Stimulated activated CD4-positive, alpha-beta T cell treated with anti-CD3 and anti-CD28 coated beads, Interleukin-4, amount 100 ng/mL, for 24 hours (primary cell): Measurements from ENCODE around the gene GLS2.
"Not testable (repeated sequence)": the region's sequence is repeated elsewhere in the genome, so short reads cannot be mapped to it uniquely, and the experiment has no call there.

Experiments used
- DNase-seq: peaks from one replicate; pipeline ENCODE4 v3.0.0-alpha.2; 2020

The GLS2 gene

DNA sequence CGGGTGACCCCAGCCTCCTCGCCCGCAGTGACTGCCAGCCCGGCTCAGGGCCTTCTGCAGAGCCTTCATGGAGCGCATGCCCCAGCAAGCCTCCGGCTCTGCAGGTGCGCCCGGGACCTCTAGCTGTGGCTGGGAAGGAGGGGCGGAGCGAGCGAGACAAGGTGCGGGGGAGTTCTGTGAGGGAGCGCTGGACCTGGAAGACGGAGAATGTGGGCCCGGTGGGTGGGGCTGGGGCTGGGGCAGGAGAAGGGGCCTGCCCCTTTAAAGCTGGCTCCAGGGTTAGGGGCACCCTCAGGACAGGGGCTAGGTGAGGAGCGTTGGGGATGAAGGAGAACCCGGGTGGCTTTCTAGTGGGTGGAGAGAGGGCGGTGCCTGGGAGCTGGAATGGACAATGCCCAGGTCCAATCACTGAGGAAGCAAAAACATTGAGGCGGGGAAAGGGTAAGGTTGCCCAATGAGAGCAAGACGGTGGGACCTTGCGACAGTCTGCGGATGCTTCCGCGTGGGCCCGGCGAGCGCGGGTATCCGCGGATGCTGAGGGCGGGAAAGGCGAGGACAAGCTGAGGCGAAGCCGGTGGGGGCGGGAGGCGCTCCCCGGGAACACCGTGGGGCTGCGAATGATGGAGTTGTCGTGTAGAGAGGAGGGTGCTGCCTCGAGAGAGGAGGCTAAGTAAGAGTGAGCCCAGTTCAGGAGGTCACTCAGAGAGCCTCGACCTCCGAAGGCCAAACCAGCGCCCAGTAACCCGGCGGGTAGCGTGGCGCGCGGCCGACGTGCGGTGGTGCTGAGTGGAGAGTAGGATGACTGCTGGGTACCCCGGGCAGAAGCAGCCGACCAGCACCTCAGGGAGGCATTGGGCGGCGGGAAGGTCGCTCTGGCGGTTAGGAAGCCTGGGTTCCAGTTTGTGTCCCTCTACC is at the start of gene GLS2:
TSS of gene GLS2 (minus strand) at position 121 of the 915 bp plus-strand sequence. CDS start at position 78, 43 bp downstream.
- peak; percentile 77 for DNase-seq

- DNase-seq, result no peak
Measured at GRCh38 chr12:56537546-56537945, 49.6 kb upstream of the GLS2 start.

DNA sequence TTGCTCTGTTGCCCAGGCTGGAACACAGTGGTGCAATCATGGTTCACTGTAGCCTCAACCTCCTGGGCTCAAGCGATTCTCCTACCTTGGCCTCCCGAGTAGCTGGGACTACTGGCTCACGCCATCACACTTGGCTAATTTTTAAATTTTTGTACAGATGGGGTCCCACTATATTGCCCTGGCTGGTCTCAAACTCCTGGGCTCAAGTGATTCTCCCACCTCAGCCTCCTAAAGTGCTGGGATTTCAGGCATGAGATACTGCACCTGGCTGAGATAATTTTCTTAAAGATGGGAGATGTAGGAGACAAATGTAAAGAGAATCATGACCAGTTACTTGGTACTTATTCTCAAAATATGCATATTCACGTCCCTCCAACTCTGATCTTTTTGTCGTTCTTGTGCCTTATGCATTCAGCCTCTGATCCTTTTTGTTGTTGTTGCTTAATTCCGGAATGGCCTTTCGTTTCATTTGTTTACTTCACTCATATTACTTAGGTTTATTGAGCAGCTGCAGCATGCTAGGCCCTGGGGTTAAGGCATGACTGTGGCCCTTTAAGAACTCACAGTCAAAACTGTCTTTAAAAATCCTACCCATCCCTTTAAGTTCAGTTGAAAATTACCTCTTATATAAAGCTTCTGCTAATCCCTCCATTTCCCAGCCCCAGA is 42.6 kb upstream of the GLS2 start:
- no peak for DNase-seq

GRCh38 chr12:56529656-56530055 is 41.7 kb upstream of the GLS2 start:
- DNase-seq, result no peak

DNA sequence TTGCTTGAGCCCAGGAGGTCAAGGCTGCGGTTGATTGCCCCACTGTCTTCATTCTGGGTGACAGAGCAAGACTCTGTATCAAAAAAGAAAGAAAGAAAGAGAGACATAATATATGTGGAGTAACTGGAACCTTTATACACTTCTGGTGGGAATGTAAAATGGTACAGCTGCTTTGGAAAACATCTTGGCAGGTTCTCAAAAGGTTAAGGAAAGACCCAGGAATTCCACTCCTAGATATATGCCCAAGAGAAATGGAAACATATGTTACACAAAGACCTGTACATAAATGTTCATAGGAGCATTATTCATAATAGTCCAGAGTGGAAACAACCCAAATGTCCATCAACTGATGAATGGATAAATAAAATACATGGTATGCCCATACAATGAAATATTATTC is 40.9 kb upstream of the GLS2 start:
- no peak for DNase-seq

DNA sequence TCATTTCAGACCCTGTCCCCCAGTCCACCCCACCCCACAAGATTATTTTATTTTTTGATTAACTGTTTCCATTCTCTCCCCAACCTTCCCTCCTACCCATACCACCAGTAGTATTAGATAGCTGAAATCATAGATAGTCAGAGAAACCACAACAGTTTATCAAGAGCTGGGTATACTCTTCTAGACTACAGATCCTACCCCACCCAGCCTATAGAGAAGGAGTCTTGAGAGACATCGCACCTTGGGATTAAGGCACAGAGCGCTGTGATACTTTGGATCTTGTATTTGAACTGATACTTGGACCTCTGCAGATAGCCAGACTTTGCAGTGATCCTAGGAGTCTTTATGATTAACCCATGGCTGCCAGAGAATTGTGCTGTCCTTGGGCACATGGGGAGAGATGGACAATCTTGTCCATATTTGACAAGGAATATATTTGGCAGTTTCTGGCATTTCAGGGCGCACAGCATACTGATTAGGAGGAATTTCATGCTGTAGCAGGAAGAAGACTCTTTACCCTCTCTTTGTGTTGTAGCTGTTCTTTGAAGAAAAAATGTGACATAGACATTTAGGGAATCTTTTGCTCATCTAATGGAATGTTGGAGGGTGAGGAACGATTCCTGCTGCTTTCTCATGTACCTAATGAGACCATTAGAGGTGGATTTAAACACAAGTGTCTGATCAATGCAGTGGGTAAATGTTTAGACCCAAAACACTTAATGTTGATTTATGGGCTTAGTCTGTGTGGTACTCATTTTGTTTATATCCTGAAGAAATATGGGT is 34.6 kb upstream of the GLS2 start:
- no peak for DNase-seq

DNA sequence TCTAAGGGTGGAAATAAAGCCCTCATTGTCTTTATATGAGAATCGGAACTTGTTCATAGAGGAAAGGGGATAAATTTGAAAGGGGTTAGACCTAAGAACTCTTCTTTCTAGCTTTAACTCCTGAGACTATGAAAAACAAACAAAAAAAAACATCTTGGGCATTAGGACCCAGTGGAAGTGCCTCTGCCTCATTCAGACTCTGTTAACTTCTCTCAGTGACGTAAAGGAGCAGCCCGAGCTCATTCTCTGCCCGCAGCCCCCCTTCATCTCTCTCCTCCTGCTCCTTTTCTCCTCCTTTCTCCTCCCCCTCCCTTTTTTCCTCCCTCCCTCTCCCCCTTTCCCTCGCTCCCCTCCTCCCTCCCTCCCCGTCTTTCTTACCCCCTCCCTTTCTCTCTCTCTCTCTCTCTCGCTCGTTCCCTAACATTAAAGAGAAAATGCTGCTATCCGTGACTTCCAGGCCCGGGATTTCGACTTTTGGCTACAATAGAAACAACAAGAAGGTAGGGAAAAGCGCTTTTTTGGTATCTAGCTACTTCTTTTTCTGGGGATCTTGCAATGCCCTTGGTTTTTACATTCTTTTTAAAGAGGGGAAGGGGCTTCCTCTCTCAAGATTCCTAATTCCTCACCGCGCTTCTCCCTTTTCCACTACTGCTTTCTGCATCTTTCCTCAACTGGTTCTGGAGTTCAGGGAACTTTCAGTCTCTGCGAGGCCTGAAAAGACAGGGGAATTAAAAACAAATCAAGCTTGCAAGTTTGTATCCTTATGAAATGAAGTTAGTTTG is 33.8 kb upstream of the GLS2 start, which contains the start of gene RBMS2:
TSS of gene RBMS2 (plus strand) at position 231 of the 782 bp plus-strand sequence. CDS start at position 435, 204 bp downstream.
- DNase-seq, result peak; percentile 39

- DNase-seq, result no peak
Measured at GRCh38 chr12:56521209-56521589, 33.2 kb upstream of the GLS2 start.

- DNase-seq, result no peak
Measured at GRCh38 chr12:56520506-56520905, 32.5 kb upstream of the GLS2 start.

DNA sequence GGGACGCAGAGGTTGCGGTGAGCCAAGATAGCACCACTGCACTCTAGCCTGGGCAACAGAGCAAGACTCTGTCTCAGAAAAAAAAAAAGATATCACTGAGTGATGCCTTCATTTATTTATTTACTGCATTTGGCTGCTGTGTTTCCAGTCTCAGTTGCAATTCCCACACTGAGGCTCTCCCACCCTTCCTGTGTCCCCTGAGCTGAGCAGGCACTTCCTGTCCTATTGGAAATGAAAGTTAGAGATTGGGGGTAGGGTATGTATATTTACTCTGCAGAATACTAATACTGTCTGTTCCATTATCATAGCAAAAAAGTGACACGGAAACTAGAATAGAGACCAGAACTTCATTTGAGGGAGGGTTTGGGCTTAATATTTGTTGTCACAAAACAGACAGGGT is 32.1 kb upstream of the GLS2 start:
- no peak for DNase-seq

- no peak for DNase-seq
Measured at GRCh38 chr12:56518570-56518969, 30.6 kb upstream of the GLS2 start.

DNA sequence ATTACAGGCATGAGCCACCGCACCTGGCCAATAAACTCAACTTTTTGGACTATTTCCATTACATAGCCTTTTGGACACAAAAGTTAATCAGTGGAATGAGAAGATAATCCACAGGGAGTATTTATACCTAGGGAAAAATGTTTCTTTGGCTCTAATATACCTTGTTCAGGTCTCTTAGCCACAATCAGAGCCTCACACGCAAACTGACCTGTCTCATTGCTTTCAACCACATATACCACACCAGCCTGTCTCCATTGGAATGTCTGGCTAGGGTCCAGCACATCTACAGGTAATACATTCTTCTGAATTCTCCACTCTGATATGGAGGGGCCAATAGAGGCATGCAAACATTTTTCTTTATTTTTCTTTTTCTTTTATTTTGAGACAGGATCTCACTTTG is 29.9 kb upstream of the GLS2 start:
- DNase-seq, result no peak

DNA sequence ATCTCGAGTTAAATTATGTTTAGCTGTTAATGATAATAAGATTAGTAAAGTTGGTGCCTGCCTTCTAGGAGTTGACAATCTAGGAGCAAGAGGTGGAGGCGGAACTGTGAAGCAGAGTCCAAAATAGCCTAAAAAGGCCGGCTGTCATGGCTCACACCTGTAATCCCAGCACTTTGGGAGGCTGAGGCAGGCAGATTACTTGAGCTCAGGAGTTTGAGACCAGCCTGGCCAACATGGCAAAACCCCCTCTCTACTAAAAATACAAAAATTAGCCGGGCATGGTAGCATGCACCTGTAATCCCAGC is 26.0 kb upstream of the GLS2 start:
- DNase-seq, result not testable (repeated sequence)

DNA sequence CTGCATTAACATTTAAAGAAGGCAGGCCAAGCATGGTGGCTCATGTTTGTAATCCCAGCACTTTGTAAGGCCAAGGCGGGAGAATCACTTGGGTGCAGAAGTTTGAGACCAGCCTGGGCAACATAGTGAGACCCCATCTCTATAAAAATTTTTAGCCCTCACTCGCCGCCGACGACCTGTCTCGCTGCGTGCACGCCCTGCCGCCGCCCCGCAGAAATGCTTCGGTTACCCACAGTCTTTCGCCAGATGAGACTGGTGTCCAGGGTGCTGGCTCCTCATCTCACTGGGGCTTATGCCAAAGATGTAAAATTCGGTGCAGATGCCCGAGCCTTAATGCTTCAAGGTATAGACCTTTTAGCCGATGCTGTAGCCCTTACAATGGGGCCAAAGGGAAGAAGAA is 22.8 kb upstream of the GLS2 start:
- no peak for DNase-seq

- not testable (repeated sequence) for DNase-seq
Measured at GRCh38 chr12:56499879-56500278, 11.9 kb upstream of the GLS2 start.

DNA sequence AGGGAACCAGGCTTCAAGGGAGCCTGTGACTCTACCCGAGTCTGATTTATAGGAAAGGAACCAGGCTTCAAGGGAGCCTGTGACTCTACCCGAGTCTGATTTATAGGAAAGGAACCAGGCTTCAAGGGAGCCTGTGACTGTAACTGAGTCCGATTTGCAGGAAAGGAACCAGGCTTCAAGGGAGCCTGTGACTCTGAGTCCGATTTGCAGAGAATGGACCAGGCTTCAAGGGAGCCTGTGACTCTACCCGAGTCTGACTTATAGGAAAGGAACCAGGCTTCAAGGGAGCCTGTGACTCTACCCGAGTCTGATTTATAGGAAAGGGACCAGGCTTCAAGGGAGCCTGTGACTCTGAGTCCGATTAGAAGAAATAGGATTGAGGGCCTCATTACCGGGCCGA is 11.5 kb upstream of the GLS2 start:
- DNase-seq, result not testable (repeated sequence)

DNA sequence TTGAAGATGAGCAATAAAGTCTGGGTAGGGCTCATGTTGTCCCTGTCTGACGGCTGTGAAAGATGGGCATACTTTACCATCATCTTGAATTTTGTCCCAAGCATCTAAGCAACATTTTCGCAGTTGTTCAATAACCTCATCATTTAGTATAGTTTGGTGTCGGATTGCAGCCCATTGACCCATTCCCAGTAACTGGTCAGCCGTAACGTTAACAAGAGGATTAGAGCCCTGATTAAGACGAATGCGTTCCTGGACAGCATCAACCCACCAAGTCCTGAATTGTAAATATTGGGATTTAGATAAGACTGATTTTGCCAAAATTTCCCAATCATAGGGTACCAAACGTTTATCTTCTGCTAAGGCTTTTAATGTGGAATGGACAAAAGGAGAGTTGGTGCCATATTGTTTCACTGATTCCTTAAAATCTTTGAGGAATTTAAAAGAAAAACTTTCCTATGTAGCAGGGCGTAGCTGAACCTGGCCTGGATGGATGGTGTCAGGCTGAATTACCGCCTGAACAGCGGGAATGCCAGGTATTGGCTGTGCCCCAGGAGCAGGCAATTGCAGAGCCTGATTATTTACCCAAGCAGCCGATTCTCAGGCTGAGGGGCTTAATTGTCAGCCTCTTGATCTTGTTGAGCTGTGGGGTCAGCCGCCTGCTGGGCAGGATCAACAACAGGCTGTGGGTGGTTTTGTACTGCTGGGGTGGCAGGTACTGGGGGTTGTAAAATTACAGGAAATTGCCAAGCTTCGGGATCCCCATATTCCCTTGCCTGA is 10.4 kb upstream of the GLS2 start:
- DNase-seq, result not testable (repeated sequence)

GRCh38 chr12:56496704-56497103 is 8.7 kb upstream of the GLS2 start:
- DNase-seq, result peak; percentile 53

GRCh38 chr12:56494481-56494880 is 6.5 kb upstream of the GLS2 start:
- not testable (repeated sequence) for DNase-seq

GRCh38 chr12:56494106-56494415 is 6.1 kb upstream of the GLS2 start:
- not testable (repeated sequence) for DNase-seq

DNA sequence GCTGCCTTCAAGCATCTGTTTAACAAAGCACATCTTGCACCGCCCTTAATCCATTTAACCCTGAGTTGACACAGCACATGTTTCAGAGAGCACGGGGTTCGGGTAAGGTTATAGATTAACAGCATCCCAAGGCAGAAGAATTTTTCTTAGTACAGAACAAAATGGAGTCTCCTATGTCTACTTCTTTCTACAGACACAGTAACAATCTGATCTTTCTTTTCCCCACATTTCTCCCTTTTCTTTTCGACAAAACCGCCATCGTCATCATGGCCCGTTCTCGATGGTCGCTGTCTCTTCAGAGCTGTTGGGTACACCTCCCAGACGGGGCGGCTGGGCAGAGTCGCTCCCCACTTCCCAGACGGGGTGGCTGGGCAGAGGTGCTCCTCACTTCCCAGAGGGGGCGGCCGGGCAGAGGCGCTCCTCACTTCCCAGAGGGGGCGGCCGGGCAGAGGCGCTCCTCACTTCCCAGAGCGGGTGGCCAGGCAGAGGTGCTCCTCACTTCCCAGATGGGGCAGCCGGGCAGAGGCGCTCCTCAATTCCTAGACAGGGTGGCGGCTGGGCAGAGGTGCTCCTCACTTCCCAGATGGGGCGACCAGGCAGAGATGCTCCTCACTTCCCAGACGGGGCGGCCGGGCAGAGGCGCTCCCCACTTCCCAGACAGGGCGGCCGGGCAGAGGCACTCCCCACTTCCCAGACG is 5.6 kb upstream of the GLS2 start:
- DNase-seq, result not testable (repeated sequence)
